GM23248 (cell line): Measurements from ENCODE around the gene CYB561A3.

Experiments used
- EZH2 ChIP-seq: fragments of 200-600 bp; sonication (generic); IDR thresholded peaks from 2 replicates; pipeline ENCODE4 v1.6.1; 2018; ENCODE audit warnings: antibody characterized with exemption, mild to moderate bottlenecking; ENCODE audit not compliant: insufficient read depth, poor library complexity, severe bottlenecking
- EZH2phosphoT487 ChIP-seq: fragments of 200-600 bp; sonication (generic); IDR thresholded peaks from 2 replicates; pipeline ENCODE4 v1.6.1; 2018; ENCODE audit warnings: antibody characterized with exemption, moderate library complexity, mild to moderate bottlenecking, low read depth; ENCODE audit not compliant: insufficient read depth

- TF ChIP-seq EZH2phosphoT487 (no peak), EZH2 (no peak)
Measured at GRCh38 chr11:61378713-61379313, 17.1 kb upstream of the CYB561A3 start.
